ENCODE results near the gene GSG1L. TPM values are rescaled to one million over a fixed set of nuclear protein-coding genes. Genes with fewer than 3 reads are reported as not detected.

GSG1L gene
- total and polyA plus RNA-seq, 4 donors, result 0.14 to 1.3 (median 0.24) TPM

- 52 to 80% methylated on average over 5 of the region's 5 CpGs for WGBS, 2 donors
- H3K4me1 ChIP-seq (ENCODE audit: control insufficient read depth in 5 of 5, insufficient read depth in 5 of 5, low read length in 5 of 5), result no peaks in the 10 kb centered on the region
- DNase-seq, result no peak
- H3K9me3 ChIP-seq (ENCODE audit: control insufficient read depth in 4 of 4, insufficient read depth in 3 of 4, low read length in 3 of 4), result peaks cover 0 to 14% (median 0%) of the 10 kb centered on the region in 4 donors
- H3K4me3 ChIP-seq, result no peak overlapping the region
- no peak overlapping the region for H3K27ac ChIP-seq (ENCODE audit: low read depth in 1 of 2, low read length in 1 of 2)
- no peak overlapping the region for H3K9ac ChIP-seq (ENCODE audit: insufficient read depth in 1 of 2, low read length in 2 of 2)
- no peaks in the 10 kb centered on the region for H3K27me3 ChIP-seq (ENCODE audit: control insufficient read depth in 3 of 3, insufficient read depth in 3 of 3, low read length in 2 of 3)
- ATAC-seq (ENCODE audit: insufficient read depth, low FRiP score), result no peak
- TF ChIP-seq, protein P1, sequence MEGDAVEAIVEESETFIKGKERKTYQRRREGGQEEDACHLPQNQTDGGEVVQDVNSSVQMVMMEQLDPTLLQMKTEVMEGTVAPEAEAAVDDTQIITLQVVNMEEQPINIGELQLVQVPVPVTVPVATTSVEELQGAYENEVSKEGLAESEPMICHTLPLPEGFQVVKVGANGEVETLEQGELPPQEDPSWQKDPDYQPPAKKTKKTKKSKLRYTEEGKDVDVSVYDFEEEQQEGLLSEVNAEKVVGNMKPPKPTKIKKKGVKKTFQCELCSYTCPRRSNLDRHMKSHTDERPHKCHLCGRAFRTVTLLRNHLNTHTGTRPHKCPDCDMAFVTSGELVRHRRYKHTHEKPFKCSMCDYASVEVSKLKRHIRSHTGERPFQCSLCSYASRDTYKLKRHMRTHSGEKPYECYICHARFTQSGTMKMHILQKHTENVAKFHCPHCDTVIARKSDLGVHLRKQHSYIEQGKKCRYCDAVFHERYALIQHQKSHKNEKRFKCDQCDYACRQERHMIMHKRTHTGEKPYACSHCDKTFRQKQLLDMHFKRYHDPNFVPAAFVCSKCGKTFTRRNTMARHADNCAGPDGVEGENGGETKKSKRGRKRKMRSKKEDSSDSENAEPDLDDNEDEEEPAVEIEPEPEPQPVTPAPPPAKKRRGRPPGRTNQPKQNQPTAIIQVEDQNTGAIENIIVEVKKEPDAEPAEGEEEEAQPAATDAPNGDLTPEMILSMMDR (IDR thresholded peaks at IDR 0.05; ENCODE audit: control extremely low read depth, extremely low read depth), result no peak
- no peaks in the 10 kb centered on the region for H3K36me3 ChIP-seq (ENCODE audit: control insufficient read depth in 4 of 4, insufficient read depth in 4 of 4, low read length in 4 of 4)
These were observed 144.8 kb downstream of the GSG1L start for GRCh38 chr16:27918755-27919154.

DNA sequence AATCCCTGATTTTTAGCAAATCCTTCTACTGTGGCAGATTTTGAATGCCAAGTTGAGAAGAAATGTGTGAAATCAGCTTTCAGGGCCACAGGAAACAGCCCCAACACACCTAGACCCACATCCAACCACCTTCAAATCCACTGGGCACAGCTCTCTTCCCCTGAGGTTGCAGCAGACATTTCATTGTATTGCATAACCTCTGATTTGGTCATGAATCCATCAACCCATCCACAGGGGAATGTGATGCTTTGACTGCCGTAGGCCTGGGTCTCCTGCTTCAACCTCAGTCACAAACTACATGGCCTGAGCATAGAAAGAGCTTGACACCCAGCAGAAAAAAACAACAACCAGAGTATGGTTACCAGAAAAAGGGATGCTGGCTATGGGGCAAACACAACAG, 145.6 kb downstream of the GSG1L start:
- H3K27ac ChIP-seq (ENCODE audit: low read depth in 1 of 2, low read length in 1 of 2), result no peak overlapping the region
- no peak overlapping the region for H3K4me3 ChIP-seq
- TF ChIP-seq, protein P1 (IDR thresholded peaks at IDR 0.05; ENCODE audit: control extremely low read depth, extremely low read depth), result no peak
- no peak for ATAC-seq (ENCODE audit: insufficient read depth, low FRiP score)
- 78 to 81% methylated on average over 1 of the region's 1 CpG for WGBS, 2 donors
- DNase-seq, result no peak
- H3K4me1 ChIP-seq (ENCODE audit: control insufficient read depth in 5 of 5, insufficient read depth in 5 of 5, low read length in 5 of 5), result no peaks in the 10 kb centered on the region
- H3K36me3 ChIP-seq (ENCODE audit: control insufficient read depth in 4 of 4, insufficient read depth in 4 of 4, low read length in 4 of 4), result no peaks in the 10 kb centered on the region
- H3K27me3 ChIP-seq (ENCODE audit: control insufficient read depth in 3 of 3, insufficient read depth in 3 of 3, low read length in 2 of 3), result no peaks in the 10 kb centered on the region
- H3K9me3 ChIP-seq (ENCODE audit: control insufficient read depth in 4 of 4, insufficient read depth in 3 of 4, low read length in 3 of 4), result peaks cover 0 to 11% (median 0%) of the 10 kb centered on the region in 4 donors
- no peak overlapping the region for H3K9ac ChIP-seq (ENCODE audit: insufficient read depth in 1 of 2, low read length in 2 of 2)

DNA sequence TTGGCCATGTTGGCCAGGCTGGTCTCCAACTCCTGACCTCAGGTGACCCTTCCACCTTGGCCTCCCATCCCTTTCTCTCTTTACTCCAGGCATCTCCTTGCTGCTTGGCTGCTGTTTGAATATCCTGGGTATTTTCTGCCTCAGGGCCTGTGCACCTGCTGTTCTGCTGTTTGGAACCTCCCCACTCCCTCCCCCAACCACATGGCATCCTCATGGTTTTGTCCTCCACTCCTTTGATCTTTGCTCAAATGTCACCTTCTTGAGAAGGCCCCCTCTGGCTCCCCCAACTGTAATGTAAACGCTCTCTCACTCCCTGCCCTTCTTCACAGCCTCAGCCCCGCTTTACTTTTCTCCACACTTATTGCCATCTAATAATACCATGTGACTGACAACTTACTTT, 152.0 kb downstream of the GSG1L start:
- TF ChIP-seq, protein P1 (IDR thresholded peaks at IDR 0.05; ENCODE audit: control extremely low read depth, extremely low read depth), result no peak
- no peaks in the 10 kb centered on the region for H3K36me3 ChIP-seq (ENCODE audit: control insufficient read depth in 4 of 4, insufficient read depth in 4 of 4, low read length in 4 of 4)
- H3K9ac ChIP-seq (ENCODE audit: insufficient read depth in 1 of 2, low read length in 2 of 2), result no peak overlapping the region
- no peaks in the 10 kb centered on the region for H3K27me3 ChIP-seq (ENCODE audit: control insufficient read depth in 3 of 3, insufficient read depth in 3 of 3, low read length in 2 of 3)
- DNase-seq, result no peak
- peaks cover 0 to 9% (median 0%) of the 10 kb centered on the region in 4 donors for H3K9me3 ChIP-seq (ENCODE audit: control insufficient read depth in 4 of 4, insufficient read depth in 3 of 4, low read length in 3 of 4)
- no peak overlapping the region for H3K4me3 ChIP-seq
- ATAC-seq (ENCODE audit: insufficient read depth, low FRiP score), result no peak
- 32 to 44% methylated on average over 2 of the region's 2 CpGs for WGBS, 2 donors
- no peaks in the 10 kb centered on the region for H3K4me1 ChIP-seq (ENCODE audit: control insufficient read depth in 5 of 5, insufficient read depth in 5 of 5, low read length in 5 of 5)
- H3K27ac ChIP-seq (ENCODE audit: low read depth in 1 of 2, low read length in 1 of 2), result no peak overlapping the region

DNA sequence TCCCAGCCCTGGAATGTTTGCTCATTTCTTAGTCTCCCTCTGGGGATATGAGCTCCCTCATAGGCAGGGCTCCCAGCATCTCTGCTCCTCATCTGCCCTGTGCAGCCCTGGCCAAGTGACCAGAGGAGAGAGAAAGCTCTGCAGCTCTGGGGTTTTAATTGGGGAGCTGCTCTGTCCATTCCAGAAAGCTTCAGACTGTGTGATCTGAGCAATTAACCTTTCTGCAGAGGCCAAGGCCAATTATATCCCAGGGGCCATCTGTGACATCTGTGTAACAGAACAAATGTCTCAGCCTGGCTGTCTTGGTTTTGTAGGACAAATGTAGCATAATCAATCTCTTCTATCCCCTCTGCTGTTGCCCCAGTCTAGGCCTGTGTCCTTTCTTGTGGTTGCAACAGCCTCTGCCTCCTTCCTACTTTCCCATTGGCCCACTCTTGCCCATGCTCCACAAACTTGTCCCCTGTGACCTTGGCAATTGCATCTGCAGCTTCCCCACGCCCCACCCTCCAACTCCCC, 156.0 kb downstream of the GSG1L start:
- Histone ChIP-seq H3K27me3 (ENCODE audit: control insufficient read depth in 3 of 3, insufficient read depth in 3 of 3, low read length in 2 of 3) (no peaks in the 10 kb centered on the region), H3K4me1 (ENCODE audit: control insufficient read depth in 5 of 5, insufficient read depth in 5 of 5, low read length in 5 of 5) (no peaks in the 10 kb centered on the region), H3K36me3 (ENCODE audit: control insufficient read depth in 4 of 4, insufficient read depth in 4 of 4, low read length in 4 of 4) (no peaks in the 10 kb centered on the region), H3K4me3 (no peak overlapping the region), H3K9ac (ENCODE audit: insufficient read depth in 1 of 2, low read length in 2 of 2) (no peak overlapping the region), H3K27ac (ENCODE audit: low read depth in 1 of 2, low read length in 1 of 2) (no peak overlapping the region), H3K9me3 (ENCODE audit: control insufficient read depth in 4 of 4, insufficient read depth in 3 of 4, low read length in 3 of 4) (peaks cover 0 to 9% (median 0%) of the 10 kb centered on the region in 4 donors)
- DNase-seq (no peak), ATAC-seq (ENCODE audit: insufficient read depth, low FRiP score) (no peak)
- TF ChIP-seq, protein P1 (IDR thresholded peaks at IDR 0.05; ENCODE audit: control extremely low read depth, extremely low read depth), result no peak
- WGBS, 2 donors, result 67 to 68% methylated on average over 1 of the region's 1 CpG
